Esophagus squamous epithelium (tissue), 5 donors: Measurements from ENCODE around the gene GLS. TPM values are rescaled to one million over a fixed set of nuclear protein-coding genes. Genes with fewer than 3 reads are reported as not detected.

ENCODE experiments used
- DNase-seq: peaks from one replicate; lab custom pipeline; 2025; lab: John Stamatoyannopoulos, UW
- H3K27ac ChIP-seq, 4 donors: fragments of 200-600 bp; sonication (generic); one replicate each; pipeline ENCODE4 v1.5.1; 2016 to 2019; ENCODE audit warnings: mild to moderate bottlenecking in 1 of 4
- H3K27me3 ChIP-seq, 4 donors: fragments of 200-600 bp; sonication (generic); 1 replicate in 3 of 4; 2 replicates in 1 of 4; pipeline versions ENCODE4 v1.5.1 to v1.6.0; 2017 to 2021; ENCODE audit warnings: antibody characterized with exemption in 1 of 4
- H3K36me3 ChIP-seq, 3 donors: fragments of 200-600 bp; sonication (generic); one replicate each; pipeline ENCODE4 v1.5.1; 2016 to 2019
- H3K4me1 ChIP-seq, 3 donors: fragments of 200-600 bp; sonication (generic); one replicate each; pipeline ENCODE4 v1.5.1; 2017 to 2019
- H3K4me3 ChIP-seq, 4 donors: fragments of 200-600 bp; sonication (generic); 1 replicate in 3 of 4; 2 replicates in 1 of 4; pipeline ENCODE4 v1.5.1; 2016 to 2019; ENCODE audit warnings: mild to moderate bottlenecking in 2 of 4, moderate library complexity in 1 of 4
- H3K9me3 ChIP-seq, 3 donors: fragments of 200-600 bp; sonication (generic); one replicate each; pipeline ENCODE4 v1.5.1; 2016 to 2019
- CTCF ChIP-seq, 6 experiments: fragments of 450-650 bp in 4 of 6; fragments of 200-600 bp in 2 of 6; sonication (generic) in 2 of 6; IDR thresholded peaks; one replicate each; pipeline ENCODE4 v1.5.1; 2016 to 2019; ENCODE audit warnings: antibody characterized with exemption in 6 of 6, mild to moderate bottlenecking in 4 of 6, moderate library complexity in 4 of 6
- POLR2A ChIP-seq, 4 donors: fragments of 450-650 bp; IDR thresholded peaks; one replicate each; pipeline ENCODE4 v1.6.1; 2017; ENCODE audit warnings: antibody characterized with exemption in 4 of 4, mild to moderate bottlenecking in 4 of 4, moderate library complexity in 3 of 4
- WGBS, 2 donors: methylation state at CpG; one replicate each; pipeline ENCODE4 v1.1.5; 2018; 5-methylcytosine and 5-hydroxymethylcytosine counted together
- intact Hi-C: fragments of 100-400 bp; cut with DNase I; formaldehyde crosslinking; loops from one replicate; pipeline ENCODE4 v1.15.0; 2022
- total RNA-seq, 4 donors: library from RNA; depleted of rRNA; stranded (reverse); fragments of >200 nt; gene quantifications; one replicate each; pipeline ENCODE4 v1.1.0, GENCODE V29; 2016
- donor health status: DM: yes; HTN: yes; CAD: no.

The GLS gene
- total RNA-seq, 4 donors from 2014 or later = 22.0 to 84.1 (median 45.9) TPM

GRCh38 chr2:191006997-191007783 is 126.6 kb downstream of the GLS start:
- Histone ChIP-seq H3K9me3 (no peaks in the 10 kb centered on the region), H3K27me3 (no peaks in the 10 kb centered on the region), H3K4me1 (peaks cover 11 to 21% (median 16%) of the 10 kb centered on the region in 3 donors), H3K27ac (no peak overlapping the region), H3K36me3 (peaks cover 22 to 86% (median 39%) of the 10 kb centered on the region in 3 donors), H3K4me3 (no peak overlapping the region)
- DNase-seq = no peak
- intact Hi-C loops = no loop called here
- TF ChIP-seq POLR2A (IDR thresholded peaks at IDR 0.05) (no peak), CTCF (IDR thresholded peaks at IDR 0.05) (no peak)
- 83 to 88% methylated on average over 4 of the region's 4 CpGs for WGBS, 2 donors

GRCh38 chr2:191008286-191008685 is 127.7 kb downstream of the GLS start:
- DNase-seq = no peak
- intact Hi-C loops = no loop called here
- H3K36me3 ChIP-seq = peaks cover 20 to 75% (median 36%) of the 10 kb centered on the region in 3 donors
- no peak overlapping the region for H3K27ac ChIP-seq
- H3K4me3 ChIP-seq = no peak overlapping the region
- TF ChIP-seq POLR2A (IDR thresholded peaks at IDR 0.05) (no peak), CTCF (IDR thresholded peaks at IDR 0.05) (no peak)
- no peaks in the 10 kb centered on the region for H3K27me3 ChIP-seq
- no peaks in the 10 kb centered on the region for H3K9me3 ChIP-seq
- H3K4me1 ChIP-seq = peaks cover 19 to 32% (median 25%) of the 10 kb centered on the region in 3 donors

GRCh38 chr2:191009541-191010374 is 129.1 kb downstream of the GLS start:
- WGBS, 2 donors = 85 to 89% methylated on average over 4 of the region's 4 CpGs
- no peak for TF ChIP-seq POLR2A (IDR thresholded peaks at IDR 0.05)
- TF ChIP-seq CTCF (IDR thresholded peaks at IDR 0.05) = no peak
- Histone ChIP-seq H3K27me3 (no peaks in the 10 kb centered on the region), H3K4me3 (no peak overlapping the region), H3K4me1 (peaks cover 24 to 40% (median 28%) of the 10 kb centered on the region in 3 donors), H3K27ac (no peak overlapping the region), H3K36me3 (peaks cover 9 to 61% (median 22%) of the 10 kb centered on the region in 3 donors), H3K9me3 (no peaks in the 10 kb centered on the region)
- intact Hi-C loops = no loop called here
- no peak for DNase-seq

GRCh38 chr2:191010887-191011885 is 130.6 kb downstream of the GLS start:
- Histone ChIP-seq H3K36me3 (peaks cover 4 to 46% (median 13%) of the 10 kb centered on the region in 3 donors), H3K27me3 (no peaks in the 10 kb centered on the region), H3K4me1 (peaks cover 25 to 42% (median 31%) of the 10 kb centered on the region in 3 donors), H3K4me3 (peak overlapping the region in 1 of 4 donors; percentile 90), H3K27ac (no peak overlapping the region), H3K9me3 (no peaks in the 10 kb centered on the region)
- intact Hi-C loops = no loop called here
- 74 to 81% methylated on average over 13 to 14 of the region's 14 CpGs for WGBS, 2 donors
- TF ChIP-seq POLR2A (IDR thresholded peaks at IDR 0.05) (no peak), CTCF (IDR thresholded peaks at IDR 0.05) (no peak)
- DNase-seq = no peak
